Neural progenitor cell (in vitro differentiated cells): ENCODE data around the gene ZNF664.

Experiments used
- CTCF ChIP-seq: fragments of 200-600 bp; sonication (generic); IDR thresholded peaks from 2 replicates; pipeline ENCODE4 v1.5.1; 2017; ENCODE audit warnings: antibody characterized with exemption, mild to moderate bottlenecking
- EZH2 ChIP-seq: fragments of 200-600 bp; sonication (generic); IDR thresholded peaks from 2 replicates; pipeline ENCODE4 v1.6.1; 2017; ENCODE audit warnings: antibody characterized with exemption, mild to moderate bottlenecking, moderate library complexity
- EZH2phosphoT487 ChIP-seq: fragments of 200-600 bp; sonication (generic); IDR thresholded peaks from 2 replicates; pipeline ENCODE4 v1.6.1; 2017; ENCODE audit warnings: antibody characterized with exemption

- TF ChIP-seq CTCF: no peak
- TF ChIP-seq EZH2: no peak
- no peak for TF ChIP-seq EZH2phosphoT487
Observed at GRCh38 chr12:123945287-123946151, 27.5 kb upstream of the ZNF664 start.
